ENCODE data around the gene CELA3A.
"Not testable (repeated sequence)": the region's sequence is repeated elsewhere in the genome, so short reads cannot be mapped to it uniquely, and the experiment has no call there.

The CELA3A gene

GRCh38 chr1:22025368-22026155, 24.1 kb downstream of the CELA3A start:
- no peaks in the 10 kb centered on the region for H3K27me3 ChIP-seq (ENCODE audit: insufficient read depth, low read length)
- peaks cover 8% of the 10 kb centered on the region for H3K4me1 ChIP-seq (ENCODE audit: insufficient read depth, low read length)
- peak overlapping the region; percentile 98 for H3K4me3 ChIP-seq (ENCODE audit: low read length)
- WGBS: 0% methylated on average over 41 of the region's 42 CpGs
- peak overlapping the region; percentile 95 for H3K27ac ChIP-seq (ENCODE audit: low read depth, low read length)
- no peaks in the 10 kb centered on the region for H3K9me3 ChIP-seq (ENCODE audit: insufficient read depth, low read depth, low read length)
- peak overlapping the region; percentile 97 for H3K9ac ChIP-seq (ENCODE audit: low read depth, low read length)
- peaks cover 16% of the 10 kb centered on the region for H3K36me3 ChIP-seq (ENCODE audit: insufficient read depth, low read length)

- H3K36me3 ChIP-seq (ENCODE audit: insufficient read depth, low read length): peaks cover 25% of the 10 kb centered on the region
- H3K27ac ChIP-seq (ENCODE audit: low read depth, low read length): no peak overlapping the region
- H3K4me3 ChIP-seq (ENCODE audit: low read length): no peak overlapping the region
- WGBS: 91% methylated on average over 3 of the region's 3 CpGs
- H3K27me3 ChIP-seq (ENCODE audit: insufficient read depth, low read length): no peaks in the 10 kb centered on the region
- H3K4me1 ChIP-seq (ENCODE audit: insufficient read depth, low read length): peaks cover 8% of the 10 kb centered on the region
- H3K9me3 ChIP-seq (ENCODE audit: insufficient read depth, low read depth, low read length): no peaks in the 10 kb centered on the region
- H3K9ac ChIP-seq (ENCODE audit: low read depth, low read length): no peak overlapping the region
Observed at GRCh38 chr1:22026924-22027289, 25.4 kb downstream of the CELA3A start.

DNA sequence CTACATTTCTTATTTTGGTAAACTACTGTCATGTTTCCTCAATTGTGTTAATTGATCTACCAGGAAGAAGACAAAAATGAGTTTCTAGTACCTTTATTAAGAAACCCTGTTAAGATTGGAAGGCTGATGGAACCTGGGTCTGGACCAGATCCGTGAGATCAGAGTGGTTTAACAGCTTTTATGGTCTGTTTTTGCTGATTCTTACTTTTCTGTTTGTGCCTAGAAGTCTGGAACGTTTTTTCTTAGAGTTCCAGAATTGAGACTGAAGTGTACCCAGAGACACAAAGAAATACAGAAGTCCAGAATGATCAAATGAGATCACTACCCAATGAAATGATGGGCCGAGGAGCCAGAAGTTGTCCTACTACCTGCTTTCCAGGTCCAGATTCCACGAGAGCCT, 28.6 kb downstream of the CELA3A start:
- WGBS: 91% methylated on average over 4 of the region's 4 CpGs

GRCh38 chr1:22030473-22030872, 29.0 kb downstream of the CELA3A start:
- Histone ChIP-seq H3K4me1 (ENCODE audit: insufficient read depth, low read length) (no peaks in the 10 kb centered on the region), H3K36me3 (ENCODE audit: insufficient read depth, low read length) (peaks cover 25% of the 10 kb centered on the region), H3K9ac (ENCODE audit: low read depth, low read length) (no peak overlapping the region), H3K27me3 (ENCODE audit: insufficient read depth, low read length) (no peaks in the 10 kb centered on the region), H3K9me3 (ENCODE audit: insufficient read depth, low read depth, low read length) (no peaks in the 10 kb centered on the region), H3K27ac (ENCODE audit: low read depth, low read length) (no peak overlapping the region), H3K4me3 (ENCODE audit: low read length) (no peak overlapping the region)
- 93% methylated on average over 3 of the region's 3 CpGs for WGBS

More for the DNA sequence above, 28.6 kb downstream of the CELA3A start:
- Histone ChIP-seq H3K4me1 (ENCODE audit: insufficient read depth, low read length) (no peaks in the 10 kb centered on the region), H3K27me3 (ENCODE audit: insufficient read depth, low read length) (no peaks in the 10 kb centered on the region), H3K4me3 (ENCODE audit: low read length) (no peak overlapping the region), H3K9ac (ENCODE audit: low read depth, low read length) (no peak overlapping the region), H3K9me3 (ENCODE audit: insufficient read depth, low read depth, low read length) (no peaks in the 10 kb centered on the region), H3K36me3 (ENCODE audit: insufficient read depth, low read length) (peaks cover 25% of the 10 kb centered on the region), H3K27ac (ENCODE audit: low read depth, low read length) (no peak overlapping the region)

DNA sequence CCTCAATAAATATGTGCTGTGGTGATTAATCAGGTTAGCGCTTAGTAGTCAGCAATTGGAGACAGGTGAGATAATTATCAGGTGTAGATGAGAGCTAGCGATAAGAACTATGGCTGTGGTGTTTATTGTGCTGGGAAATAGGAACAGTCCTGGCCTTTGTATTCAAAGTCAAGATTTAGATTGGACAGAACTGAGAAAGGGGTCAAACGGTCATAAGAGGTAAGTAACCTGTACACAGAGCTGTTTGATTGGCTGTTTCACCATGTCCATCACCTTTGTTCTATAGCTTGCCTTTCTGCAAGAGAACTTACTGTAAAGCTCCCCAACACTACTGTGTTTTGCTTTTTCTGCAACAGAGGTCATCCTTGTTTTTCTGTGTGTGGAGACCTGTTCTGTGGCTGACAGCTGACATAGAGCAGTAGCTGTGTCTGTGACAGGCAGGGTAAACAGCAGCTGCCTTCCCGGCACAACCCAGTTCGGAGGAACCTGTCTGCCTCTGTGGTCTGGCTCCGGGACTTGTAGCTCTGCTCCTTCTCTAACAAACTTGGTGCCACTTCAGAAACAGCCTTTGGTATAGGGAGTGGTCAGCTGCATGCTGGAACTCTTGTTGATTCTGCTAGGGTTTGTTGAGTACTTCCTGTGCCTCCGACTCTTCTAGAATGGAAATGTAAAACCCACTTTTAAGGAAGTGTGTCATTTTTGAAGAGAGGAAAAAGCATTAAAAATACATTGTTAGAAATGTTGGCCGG, 29.9 kb downstream of the CELA3A start:
- Histone ChIP-seq H3K27ac (ENCODE audit: low read depth, low read length) (no peak overlapping the region), H3K27me3 (ENCODE audit: insufficient read depth, low read length) (no peaks in the 10 kb centered on the region), H3K4me1 (ENCODE audit: insufficient read depth, low read length) (no peaks in the 10 kb centered on the region), H3K9ac (ENCODE audit: low read depth, low read length) (no peak overlapping the region), H3K4me3 (ENCODE audit: low read length) (no peak overlapping the region), H3K36me3 (ENCODE audit: insufficient read depth, low read length) (peaks cover 25% of the 10 kb centered on the region), H3K9me3 (ENCODE audit: insufficient read depth, low read depth, low read length) (no peaks in the 10 kb centered on the region)
- 96% methylated on average over 8 of the region's 8 CpGs for WGBS

DNA sequence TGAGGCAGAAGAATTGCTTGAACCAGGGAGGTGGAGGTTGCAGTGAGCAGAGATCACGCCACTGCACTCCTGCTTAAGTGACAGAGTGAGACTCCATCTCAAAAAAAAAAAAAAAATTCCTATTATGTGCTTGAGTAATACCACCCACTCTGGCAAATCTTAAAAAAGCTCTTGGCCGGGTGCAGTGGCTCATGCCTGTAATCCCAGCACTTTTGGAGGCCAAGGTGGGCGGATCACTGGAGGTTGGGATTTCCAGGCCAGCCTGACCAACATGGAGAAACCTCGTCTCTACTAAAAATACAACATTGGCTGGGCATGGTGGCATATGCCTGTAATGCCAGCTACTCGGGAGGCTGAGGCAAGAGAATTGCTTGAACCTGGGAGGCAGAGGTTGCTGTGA, 33.4 kb downstream of the CELA3A start:
- 80% methylated on average over 5 of the region's 5 CpGs for WGBS
- H3K4me1 ChIP-seq (ENCODE audit: insufficient read depth, low read length): peaks cover 13% of the 10 kb centered on the region
- H3K27me3 ChIP-seq (ENCODE audit: insufficient read depth, low read length); H3K4me3 ChIP-seq (ENCODE audit: low read length); H3K9me3 ChIP-seq (ENCODE audit: insufficient read depth, low read depth, low read length); H3K27ac ChIP-seq (ENCODE audit: low read depth, low read length); H3K9ac ChIP-seq (ENCODE audit: low read depth, low read length): not testable (repeated sequence)
- peaks cover 17% of the 10 kb centered on the region for H3K36me3 ChIP-seq (ENCODE audit: insufficient read depth, low read length)

DNA sequence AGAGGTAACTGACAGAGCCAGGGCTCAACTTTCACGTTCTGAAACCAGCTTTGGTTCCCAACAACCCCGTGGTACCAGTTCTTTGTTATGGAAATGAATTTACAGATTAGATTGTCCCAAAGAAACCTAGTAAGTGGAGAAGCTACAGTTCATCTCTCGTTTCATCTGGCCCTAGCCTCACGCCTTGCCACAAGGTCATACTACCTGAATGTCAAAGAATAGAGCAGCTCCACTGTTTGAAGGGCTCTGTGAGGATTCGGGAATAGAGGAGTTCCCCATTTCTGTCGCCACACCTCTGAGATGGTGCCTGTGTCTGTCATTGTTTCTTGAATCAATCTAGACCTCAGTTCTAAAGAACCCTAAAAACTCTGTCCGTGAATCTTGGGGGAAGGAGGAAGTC, 36.1 kb downstream of the CELA3A start:
- Histone ChIP-seq H3K27ac (ENCODE audit: low read depth, low read length) (no peak overlapping the region), H3K27me3 (ENCODE audit: insufficient read depth, low read length) (no peaks in the 10 kb centered on the region), H3K36me3 (ENCODE audit: insufficient read depth, low read length) (no peaks in the 10 kb centered on the region), H3K4me1 (ENCODE audit: insufficient read depth, low read length) (peaks cover 13% of the 10 kb centered on the region), H3K9me3 (ENCODE audit: insufficient read depth, low read depth, low read length) (no peaks in the 10 kb centered on the region), H3K9ac (ENCODE audit: low read depth, low read length) (no peak overlapping the region), H3K4me3 (ENCODE audit: low read length) (no peak overlapping the region)
- 49% methylated on average over 6 of the region's 7 CpGs for WGBS

DNA sequence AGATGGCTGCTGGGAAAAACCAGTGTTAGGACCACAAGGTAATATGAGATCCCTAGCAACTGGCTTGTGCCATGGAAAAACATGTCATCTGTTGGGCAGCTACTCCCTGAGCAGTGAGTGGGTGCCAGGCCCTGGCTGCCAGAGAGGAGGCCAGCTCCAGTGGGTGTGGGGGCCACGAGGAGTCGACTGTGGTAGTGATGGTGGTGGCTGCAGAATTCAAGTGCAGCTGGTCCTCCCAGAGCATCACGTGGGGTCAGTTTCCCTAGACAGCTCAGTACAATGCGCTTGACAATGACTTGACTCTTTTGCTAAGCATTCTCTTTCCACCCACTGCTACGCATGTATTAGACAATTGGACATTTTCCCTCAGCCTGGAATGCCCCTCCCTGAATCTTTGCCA, 36.6 kb downstream of the CELA3A start:
- no peak overlapping the region for H3K4me3 ChIP-seq (ENCODE audit: low read length)
- H3K4me1 ChIP-seq (ENCODE audit: insufficient read depth, low read length): peaks cover 13% of the 10 kb centered on the region
- no peaks in the 10 kb centered on the region for H3K36me3 ChIP-seq (ENCODE audit: insufficient read depth, low read length)
- H3K9ac ChIP-seq (ENCODE audit: low read depth, low read length): no peak overlapping the region
- no peaks in the 10 kb centered on the region for H3K27me3 ChIP-seq (ENCODE audit: insufficient read depth, low read length)
- H3K27ac ChIP-seq (ENCODE audit: low read depth, low read length): no peak overlapping the region
- WGBS: 94% methylated on average over 5 of the region's 5 CpGs
- H3K9me3 ChIP-seq (ENCODE audit: insufficient read depth, low read depth, low read length): no peaks in the 10 kb centered on the region

GRCh38 chr1:22039594-22040285, 38.3 kb downstream of the CELA3A start:
- WGBS: 79% methylated on average over 5 of the region's 6 CpGs
- Histone ChIP-seq H3K9ac (ENCODE audit: low read depth, low read length) (no peak overlapping the region), H3K27me3 (ENCODE audit: insufficient read depth, low read length) (no peaks in the 10 kb centered on the region), H3K36me3 (ENCODE audit: insufficient read depth, low read length) (no peaks in the 10 kb centered on the region), H3K9me3 (ENCODE audit: insufficient read depth, low read depth, low read length) (no peaks in the 10 kb centered on the region), H3K4me3 (ENCODE audit: low read length) (no peak overlapping the region), H3K4me1 (ENCODE audit: insufficient read depth, low read length) (peaks cover 19% of the 10 kb centered on the region), H3K27ac (ENCODE audit: low read depth, low read length) (no peak overlapping the region)

DNA sequence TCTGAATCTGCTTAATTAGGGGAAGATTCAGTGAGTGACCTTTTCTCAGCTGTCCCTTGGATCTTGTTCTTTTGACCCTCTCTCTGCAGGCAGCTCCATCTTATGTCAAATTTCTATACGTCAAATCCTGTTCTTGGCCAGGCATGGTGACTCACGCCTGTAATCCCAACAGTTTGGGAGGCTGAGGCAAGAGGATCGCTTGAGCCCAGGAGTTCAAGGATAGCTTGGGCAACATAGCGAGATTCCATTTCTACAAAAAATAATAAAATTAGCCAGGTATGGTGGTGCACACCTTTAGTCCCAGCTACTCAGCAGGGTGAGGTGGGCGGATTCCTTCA, 38.8 kb downstream of the CELA3A start:
- 95% methylated on average over 5 of the region's 5 CpGs for WGBS
- H3K36me3 ChIP-seq (ENCODE audit: insufficient read depth, low read length): no peaks in the 10 kb centered on the region
- H3K27ac ChIP-seq (ENCODE audit: low read depth, low read length): no peak overlapping the region
- no peak overlapping the region for H3K4me3 ChIP-seq (ENCODE audit: low read length)
- no peaks in the 10 kb centered on the region for H3K27me3 ChIP-seq (ENCODE audit: insufficient read depth, low read length)
- H3K9me3 ChIP-seq (ENCODE audit: insufficient read depth, low read depth, low read length): no peaks in the 10 kb centered on the region
- H3K9ac ChIP-seq (ENCODE audit: low read depth, low read length): no peak overlapping the region
- H3K4me1 ChIP-seq (ENCODE audit: insufficient read depth, low read length): peaks cover 22% of the 10 kb centered on the region

- 96% methylated on average over 1 of the region's 1 CpG for WGBS
- peaks cover 26% of the 10 kb centered on the region for H3K4me1 ChIP-seq (ENCODE audit: insufficient read depth, low read length)
- no peaks in the 10 kb centered on the region for H3K36me3 ChIP-seq (ENCODE audit: insufficient read depth, low read length)
- no peak overlapping the region for H3K9ac ChIP-seq (ENCODE audit: low read depth, low read length)
- no peak overlapping the region for H3K27ac ChIP-seq (ENCODE audit: low read depth, low read length)
- no peak overlapping the region for H3K4me3 ChIP-seq (ENCODE audit: low read length)
- H3K9me3 ChIP-seq (ENCODE audit: insufficient read depth, low read depth, low read length): no peaks in the 10 kb centered on the region
- no peaks in the 10 kb centered on the region for H3K27me3 ChIP-seq (ENCODE audit: insufficient read depth, low read length)
Observed at GRCh38 chr1:22041505-22041904, 40.0 kb downstream of the CELA3A start.

Data from HUES64 (cell line).